GM19452 (cell line): ENCODE measurements around the gene RALGAPA2.

Source experiments
- ATAC-seq: cut with Tn5 transposase; IDR thresholded peaks from one replicate; pipeline ENCODE4 v1.9.1; 2021; ENCODE audit not compliant: unreplicated experiment

RALGAPA2 gene

DNA sequence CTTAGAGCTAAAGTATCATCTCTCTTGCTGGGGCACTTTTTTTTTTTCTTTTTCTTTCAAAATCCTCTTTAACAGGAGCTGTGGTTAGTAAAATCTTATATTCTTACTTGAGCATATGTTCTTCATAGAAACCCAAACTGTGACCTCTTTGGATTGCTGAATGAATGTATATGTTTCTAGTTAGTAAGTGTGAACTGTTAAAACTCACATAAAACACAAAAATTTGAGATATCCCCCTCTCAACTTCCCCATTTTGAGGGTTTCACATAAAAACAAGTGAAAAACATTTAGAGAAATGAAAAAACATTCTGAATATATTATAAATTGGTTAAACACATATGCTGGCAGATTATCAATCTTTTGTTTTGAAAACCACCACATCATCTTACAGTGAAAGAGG, 266.4 kb downstream of the RALGAPA2 start:
- no peak for ATAC-seq

DNA sequence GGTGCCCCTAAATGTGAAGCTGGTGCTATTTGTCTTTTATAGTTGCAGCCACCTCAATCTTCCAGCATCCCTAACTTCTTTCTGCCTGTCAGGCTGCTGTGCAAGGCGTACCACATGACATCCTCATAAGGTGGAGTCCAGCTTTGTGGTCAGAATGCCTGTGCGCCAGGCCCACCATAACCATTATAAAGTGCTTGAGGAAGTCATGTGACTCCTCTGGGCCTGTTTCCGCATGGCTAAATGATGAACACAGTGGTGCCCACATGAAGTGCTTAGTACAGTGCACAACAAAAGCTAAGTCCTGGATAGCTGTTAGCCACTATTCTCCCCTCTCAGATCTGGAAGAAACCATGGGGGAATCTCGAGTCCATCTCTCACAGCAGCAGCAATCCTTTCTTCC, 268.9 kb downstream of the RALGAPA2 start:
- no peak for ATAC-seq

DNA sequence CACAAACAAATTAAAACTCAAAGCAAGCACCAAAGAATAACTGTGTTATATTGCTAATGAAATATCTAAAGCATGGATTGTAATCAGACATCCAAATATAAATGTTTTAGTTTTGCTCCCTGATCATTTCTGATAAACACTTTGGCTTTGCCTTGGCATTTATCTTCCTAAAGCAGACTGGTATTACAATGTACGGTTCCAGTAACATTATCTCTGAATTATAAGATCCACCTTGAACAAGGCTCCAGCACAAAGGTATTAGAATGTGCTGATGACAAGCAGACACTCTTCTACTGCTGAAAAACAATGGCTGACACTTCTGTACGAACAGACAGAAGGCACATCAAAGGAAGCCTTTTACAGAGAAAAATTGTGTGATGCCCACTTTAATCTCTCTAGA, 270.0 kb downstream of the RALGAPA2 start:
- no peak for ATAC-seq

DNA sequence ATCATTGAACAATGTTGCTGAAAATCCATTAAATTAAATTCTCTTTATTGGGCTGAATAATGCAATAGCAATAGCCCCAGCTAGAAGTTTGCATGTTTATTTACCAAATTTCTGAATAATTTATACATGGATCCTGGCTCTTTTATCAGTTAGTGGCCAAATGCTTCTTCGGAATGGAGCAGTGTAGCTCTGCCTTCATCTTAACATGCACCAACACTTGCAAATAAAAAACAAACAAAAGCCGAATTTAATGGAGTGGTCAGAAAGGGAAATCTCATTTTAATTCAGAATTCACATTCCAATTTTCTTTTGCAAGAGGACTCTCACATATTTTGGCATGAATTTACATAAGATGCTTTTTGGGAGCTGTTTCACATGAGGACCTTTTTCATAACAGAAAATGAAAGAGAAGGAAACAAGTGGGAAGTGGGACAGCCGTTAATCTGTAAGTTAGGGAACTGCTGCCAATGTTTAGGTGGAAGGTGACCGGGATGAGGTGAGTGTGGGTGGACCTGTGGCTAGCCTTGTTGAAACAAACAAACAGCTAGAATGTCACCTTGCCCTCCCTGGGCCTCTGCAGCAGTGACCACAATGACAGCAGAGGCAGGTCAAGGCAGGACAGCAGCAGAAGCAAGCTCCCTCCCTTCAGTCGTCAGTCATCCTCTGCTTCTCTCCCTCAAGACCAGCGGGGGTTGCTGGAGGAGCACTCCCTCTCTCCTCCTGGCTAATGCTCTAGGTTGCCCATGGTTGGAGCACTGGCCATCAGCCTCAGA, 271.4 kb downstream of the RALGAPA2 start:
- ATAC-seq: no peak

DNA sequence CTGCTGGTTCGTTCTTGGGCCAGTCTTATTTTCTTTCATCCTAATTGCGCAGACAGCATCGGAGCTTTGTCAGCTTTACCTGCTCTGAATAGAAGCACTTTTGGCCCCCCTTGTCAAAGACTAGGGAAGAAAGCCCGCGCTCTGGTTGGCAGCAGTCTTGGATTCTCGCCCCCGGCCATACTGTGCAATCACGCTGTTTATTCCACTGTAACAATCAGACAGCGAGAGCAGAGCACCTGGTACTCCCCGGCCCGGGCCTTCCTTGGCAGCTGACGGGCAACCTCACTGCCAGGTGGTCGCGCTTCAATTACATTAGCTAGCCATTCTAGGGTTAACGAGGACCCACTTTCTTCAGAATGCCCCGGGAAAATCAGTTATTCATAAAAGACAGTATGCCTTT, 272.0 kb downstream of the RALGAPA2 start:
- ATAC-seq: no peak

DNA sequence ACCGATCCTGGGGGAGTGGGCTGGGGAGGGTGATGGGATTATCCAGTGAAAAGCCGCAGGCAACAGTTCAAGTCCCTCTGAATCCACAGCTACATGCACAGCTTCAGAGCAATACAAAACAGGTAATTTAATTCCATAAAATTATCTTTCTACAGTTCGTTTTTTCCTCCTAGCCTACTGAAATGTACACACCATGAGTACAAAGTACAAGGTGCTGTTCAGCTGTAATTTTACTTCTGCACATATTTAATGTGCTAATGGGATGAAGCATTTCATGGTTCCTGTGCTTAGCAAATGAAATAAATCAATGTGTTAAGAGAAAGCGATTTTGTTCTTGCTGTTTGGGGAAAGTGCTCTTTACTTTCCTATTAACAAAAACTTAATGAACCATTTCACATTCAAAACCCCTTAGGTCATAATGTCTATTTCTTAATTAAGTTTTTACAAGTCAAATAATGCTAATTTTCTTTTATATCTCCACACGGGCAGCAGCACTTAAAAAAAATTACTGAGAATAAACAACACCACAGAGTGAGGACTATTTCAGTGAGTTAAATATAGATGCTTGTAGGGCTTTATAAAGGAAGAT, 272.7 kb downstream of the RALGAPA2 start:
- ATAC-seq: no peak

DNA sequence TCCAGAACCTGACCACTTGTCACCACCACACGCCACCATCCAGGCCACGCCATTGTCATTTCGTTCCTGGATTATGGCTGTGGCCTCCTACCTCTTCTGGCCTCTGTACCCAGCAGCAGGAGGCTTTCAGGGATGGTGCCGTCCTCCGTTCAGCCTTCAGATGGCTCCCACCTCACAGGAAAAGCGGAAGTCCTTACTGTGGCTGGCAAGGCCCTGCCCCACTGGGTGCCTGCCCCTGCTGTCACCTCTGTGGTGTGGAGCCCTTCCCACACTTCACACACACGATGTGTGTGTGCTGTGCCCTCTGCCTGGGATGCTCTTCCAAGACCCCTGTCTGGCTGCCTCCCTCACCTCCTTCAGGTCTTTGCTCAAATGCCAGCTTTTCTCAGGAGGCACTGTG, 275.1 kb downstream of the RALGAPA2 start:
- no peak for ATAC-seq

DNA sequence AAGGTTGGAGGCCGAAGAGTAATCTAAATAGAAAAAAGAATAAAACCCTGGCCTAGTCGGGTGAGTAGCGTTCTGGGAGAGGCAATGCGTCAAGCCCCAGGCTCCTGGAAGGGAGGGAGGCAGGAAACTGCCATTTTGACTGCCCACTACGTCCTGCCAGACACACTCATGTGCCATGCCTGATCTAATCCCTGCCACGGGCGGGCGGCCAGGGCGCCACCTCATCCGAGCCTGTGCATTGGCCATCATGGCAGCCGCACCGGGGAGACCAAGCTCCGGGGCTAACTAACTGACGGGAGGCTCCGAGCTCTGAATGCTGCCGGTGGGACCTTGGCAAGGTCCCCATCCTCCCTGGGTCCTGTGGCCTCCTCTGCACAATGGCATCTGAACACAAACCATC, 275.8 kb downstream of the RALGAPA2 start:
- ATAC-seq: no peak

DNA sequence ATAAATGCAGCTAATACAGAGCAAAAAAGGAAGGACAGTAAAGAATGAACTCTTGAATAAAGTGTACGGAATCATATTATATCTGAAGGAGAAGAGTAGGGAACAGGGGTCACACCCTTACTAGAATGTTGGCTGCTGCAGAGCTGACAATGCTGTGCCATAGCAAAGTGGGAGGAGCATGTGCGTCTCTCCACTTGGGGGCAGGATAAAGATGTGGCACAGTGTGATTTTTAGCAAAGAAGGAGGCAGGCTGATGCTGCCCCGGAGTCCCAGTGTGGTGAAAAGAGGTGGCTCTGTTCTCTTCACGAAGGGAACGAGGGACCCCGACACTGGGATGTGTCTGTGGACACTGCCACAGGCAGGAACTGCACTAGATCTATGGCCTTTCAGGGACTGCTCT, 277.0 kb downstream of the RALGAPA2 start:
- ATAC-seq: no peak

DNA sequence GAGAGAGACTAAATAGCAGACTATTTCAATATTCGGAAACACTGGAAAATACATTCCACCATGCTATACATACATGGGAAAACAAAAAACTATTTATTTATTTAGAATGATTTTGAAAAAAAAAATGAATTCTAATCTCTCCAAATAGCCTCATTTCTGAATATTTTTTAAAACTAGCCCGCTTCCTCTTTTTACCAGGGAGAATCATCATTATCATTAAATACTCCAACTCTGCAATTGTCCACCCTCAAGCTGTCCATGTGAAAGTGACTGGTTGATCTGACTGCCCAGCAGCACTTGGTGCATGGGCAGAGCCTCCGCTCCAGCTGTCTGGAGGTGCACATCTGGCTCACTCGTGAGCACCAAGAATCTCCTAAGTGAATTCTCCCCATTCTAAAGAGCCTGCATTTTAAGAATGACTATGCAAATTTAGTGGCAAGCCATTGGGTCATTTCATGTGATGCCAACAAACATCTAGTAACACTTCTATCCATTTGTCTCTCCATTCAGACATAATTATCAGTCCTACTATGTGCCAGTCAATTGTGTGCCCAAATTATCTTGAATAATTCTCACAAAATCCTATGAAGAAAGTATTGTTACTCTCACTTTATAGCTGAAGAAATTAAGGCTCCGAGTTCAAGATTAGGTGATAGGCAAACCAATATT, 279.7 kb downstream of the RALGAPA2 start:
- ATAC-seq: no peak

DNA sequence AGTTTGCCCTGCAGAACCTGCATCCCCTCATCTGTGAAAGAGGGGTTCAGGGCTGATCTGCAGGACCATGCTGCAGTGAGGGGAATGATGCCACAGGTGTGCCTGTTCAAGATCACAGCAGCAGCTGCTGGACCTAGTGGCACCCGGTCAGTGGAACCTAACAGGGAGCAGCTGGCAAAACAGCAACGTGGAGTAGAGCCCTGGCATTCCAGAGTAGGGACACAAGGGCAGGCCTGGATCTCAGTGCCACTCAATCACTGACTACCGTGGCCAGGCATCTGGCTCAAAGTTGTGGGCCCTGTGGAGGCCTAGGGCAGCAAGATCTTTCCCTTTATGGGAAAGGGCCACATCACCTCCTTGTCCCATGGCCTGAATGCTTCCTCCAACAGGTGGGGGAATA, 282.4 kb downstream of the RALGAPA2 start:
- ATAC-seq: no peak

DNA sequence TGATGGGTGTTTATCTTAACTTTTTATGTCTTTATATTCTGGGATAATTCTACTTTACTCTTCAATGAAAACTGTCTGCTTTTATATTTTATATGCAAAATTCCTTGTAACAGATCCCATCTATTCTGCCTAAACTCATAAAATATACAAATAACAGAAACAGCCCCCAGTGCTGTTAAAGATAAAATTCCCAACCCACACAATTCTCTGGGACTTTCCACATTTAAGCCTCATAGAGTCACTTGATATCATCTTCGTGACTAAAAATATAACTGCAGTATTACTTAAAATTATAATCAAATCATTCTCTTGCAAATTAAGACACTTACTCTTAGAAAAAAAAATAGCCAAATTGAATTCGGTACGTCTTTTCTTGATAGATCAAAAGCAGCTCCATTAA, 284.4 kb downstream of the RALGAPA2 start:
- ATAC-seq: no peak

DNA sequence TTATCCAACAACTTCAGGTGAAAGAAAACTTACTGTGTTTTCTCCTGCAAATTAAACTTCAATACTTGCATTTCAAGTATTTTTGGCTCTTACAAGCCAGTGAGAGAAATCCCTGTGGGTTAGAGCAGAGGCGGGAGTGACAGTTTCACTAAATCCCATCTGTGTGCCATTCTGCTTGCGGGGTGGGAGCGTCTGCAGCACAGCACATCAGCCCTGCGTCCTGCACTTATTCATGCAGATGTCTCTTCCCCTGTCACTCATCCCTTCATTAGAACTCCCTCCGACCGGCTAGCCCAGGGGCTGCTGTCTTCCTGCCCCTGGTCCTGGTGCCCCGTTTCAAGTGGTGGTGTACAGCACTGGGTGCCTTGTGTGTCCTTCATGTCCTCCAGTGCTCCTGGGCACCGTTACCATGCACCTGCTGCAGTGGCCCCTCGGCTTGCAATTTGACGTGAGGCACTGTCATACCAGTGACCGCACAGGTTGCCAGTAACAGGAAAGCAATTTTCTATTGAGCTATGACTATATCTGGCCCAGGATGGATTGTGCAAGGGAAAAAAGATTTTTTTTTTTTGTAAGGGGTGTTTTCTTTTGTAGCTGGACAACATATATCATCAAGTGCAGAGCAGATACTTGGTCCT, 285.1 kb downstream of the RALGAPA2 start:
- no peak for ATAC-seq

DNA sequence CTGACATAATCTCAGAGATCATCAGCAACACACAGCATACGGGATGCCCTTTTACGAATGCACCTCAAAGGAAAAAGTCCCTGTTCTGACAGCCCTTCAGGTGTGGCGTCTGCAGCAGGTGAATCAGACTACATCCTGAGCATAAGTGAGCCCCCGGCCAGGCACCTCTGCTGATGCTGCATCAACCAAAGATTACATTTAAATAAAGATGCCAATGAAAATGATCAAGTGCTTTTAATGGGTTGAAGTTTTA, 285.9 kb downstream of the RALGAPA2 start:
- no peak for ATAC-seq

DNA sequence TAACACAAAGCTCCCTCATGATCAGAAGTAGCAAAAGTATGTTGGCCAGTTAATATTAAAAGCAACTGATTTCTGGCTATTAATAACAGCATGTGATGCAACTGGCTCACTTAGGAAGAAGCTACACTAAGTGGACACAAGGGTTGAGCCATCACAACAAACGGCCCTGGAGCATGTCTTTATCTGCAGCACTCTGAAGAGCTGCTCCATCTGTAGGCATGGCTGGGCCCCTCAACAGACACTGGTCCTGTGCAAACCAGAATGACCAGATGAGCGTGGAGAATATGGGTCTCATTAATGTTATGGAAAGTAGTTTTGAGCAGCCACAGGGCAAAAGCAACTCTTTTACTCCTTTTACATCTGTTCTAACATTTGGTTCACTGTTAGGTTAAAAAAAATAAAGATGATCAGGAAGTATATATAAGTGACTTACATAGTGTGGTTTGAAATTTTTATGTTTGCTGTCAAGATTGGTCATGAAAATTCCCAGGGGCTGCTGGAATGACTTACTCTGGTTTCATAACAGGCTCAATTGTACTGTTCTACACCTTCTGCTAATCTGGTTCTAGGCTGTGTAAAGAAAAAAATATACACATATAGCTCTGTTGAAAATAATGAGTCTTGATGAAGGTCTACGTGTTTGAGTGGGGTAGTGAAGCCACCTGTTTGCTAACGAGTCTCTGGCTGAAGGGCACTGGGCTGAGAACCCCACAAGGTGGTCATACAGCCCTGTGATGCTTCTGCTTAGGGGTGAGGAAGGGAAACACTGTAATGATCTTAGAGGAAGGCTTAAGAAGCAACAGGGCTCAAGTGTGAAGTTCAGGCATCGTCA, 286.4 kb downstream of the RALGAPA2 start:
- ATAC-seq: no peak

DNA sequence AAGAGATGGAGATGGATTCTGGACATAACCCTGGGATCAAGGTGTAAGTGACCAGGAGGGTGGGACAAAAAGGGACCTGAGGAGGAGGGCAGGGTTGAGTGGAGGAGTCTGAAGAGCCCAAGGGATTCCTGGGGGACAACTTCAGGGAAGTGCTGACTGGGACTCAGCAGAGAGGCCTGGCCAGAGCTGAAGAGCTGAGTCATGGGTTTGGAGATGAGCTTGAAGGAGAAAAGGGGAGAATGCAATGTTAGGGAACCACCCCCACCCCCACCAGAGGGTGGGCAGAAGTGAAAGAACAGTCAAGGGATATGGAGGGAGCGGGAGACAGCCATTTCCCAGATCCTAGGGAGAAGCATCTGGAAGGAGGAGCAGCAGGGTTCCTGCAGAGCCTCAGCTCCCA, 289.3 kb downstream of the RALGAPA2 start:
- no peak for ATAC-seq

DNA sequence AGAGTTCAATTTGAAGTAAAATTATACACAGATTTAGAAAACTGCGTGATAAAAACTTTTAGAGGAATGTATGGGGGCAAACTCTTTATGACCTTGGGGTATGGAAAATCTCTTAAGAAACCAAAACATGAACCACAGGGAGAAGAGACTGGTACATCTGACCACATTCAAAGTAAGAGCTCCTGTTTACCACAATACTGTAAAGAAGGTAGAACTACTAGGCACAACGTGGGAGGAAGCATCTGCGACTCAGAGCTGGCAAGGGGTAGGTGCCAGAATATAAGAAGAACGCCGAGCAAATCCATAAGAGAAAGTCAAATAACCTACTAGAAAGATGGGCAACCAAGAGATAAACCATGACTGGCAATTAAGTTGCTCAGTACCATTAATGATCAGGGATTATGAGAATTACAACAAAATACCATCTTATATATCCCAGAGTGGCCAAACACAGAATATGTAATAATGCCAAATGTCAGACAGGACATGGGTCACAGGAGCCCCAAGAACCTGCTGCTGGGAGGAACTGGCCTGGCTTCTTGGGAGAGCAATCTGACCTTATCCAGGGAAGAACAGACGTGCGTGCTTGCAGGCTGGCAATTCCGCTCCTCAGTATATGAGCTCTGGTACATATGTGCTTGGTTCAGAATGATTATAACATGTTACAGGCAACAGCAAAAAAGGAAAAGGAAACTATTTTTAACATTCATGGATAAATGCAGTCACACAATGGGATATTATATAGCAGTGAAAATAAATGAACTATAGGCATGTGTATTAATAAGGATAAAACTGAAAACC, 294.4 kb downstream of the RALGAPA2 start:
- no peak for ATAC-seq

DNA sequence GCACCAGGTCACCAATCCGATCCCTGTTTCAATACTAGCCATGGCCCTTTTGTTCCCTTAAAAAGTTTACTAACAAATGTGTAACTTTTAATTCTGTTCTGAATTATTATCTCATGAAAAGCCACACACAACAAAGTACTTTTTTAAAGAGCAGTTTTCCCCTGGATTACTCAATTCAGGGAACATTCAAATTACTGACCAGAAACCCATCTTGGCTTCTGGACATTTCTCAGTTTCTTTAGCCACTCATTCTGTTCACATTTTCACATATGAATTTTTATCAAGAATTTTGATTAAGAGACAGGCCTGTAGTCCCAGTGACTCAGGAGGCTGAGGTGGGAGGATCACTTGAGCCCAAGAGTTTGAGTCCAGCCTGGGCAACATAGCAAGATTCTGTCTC, 297.1 kb downstream of the RALGAPA2 start:
- no peak for ATAC-seq

DNA sequence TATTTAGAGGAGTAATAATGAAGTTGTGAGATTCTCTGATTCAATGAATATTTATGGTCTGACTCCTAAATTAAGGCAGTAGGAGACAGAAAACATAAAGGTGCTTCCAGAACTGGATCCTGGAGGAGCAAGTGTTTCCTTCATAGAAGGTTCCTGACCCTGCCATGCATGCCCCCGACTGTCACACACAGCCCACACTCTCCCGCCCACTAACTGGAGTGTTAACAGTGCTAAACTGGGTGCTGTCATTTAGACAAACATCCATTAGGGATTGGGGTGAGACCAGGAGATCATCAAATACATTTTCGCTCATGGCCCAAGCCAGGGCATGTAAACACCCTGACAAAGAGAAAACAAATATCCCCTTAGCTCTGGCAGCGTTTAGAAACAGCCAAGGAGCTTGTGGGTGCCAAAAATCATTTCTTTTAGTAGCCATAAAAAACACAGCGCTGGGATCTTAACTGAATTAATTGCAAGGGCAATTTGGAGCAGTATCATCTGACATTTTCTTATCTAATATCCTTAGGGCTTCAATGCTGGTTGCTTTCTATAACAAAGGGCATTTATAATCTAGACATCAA, 297.7 kb downstream of the RALGAPA2 start:
- no peak for ATAC-seq

DNA sequence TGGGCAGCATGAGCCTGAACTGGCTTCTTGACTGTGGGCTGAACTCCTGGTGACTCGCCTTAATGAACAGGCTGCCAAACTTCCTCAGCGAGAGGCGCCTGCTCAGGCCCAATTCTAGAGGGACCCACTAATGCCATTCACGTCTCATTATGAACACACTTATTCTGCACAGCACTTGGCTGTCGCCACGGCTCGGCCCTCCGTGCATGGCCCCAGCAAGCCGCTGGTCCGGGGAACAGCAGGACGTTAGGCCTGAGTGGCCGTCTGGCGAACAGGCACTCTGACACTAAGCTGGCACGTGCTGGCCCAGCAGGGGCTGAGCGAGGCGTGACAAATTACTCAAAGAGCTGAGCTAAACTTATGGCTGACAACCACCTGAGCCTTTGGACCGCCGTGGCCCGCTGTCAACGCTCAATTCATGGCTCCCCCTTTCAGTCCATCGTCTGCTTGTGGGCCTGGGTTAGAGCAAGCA, 298.6 kb downstream of the RALGAPA2 start:
- no peak for ATAC-seq
